22Rv1 (cell line): ENCODE measurements around the gene AJM1.

ENCODE experiments used
- CTCF ChIP-seq: fragments of 450-650 bp; IDR thresholded peaks from 2 replicates; pipeline ENCODE4 v1.5.1; 2017; ENCODE audit warnings: mild to moderate bottlenecking
- ZFX ChIP-seq: fragments of 450-650 bp; IDR thresholded peaks from 2 replicates; pipeline ENCODE4 v1.6.1; 2017; ENCODE audit warnings: antibody characterized with exemption, borderline replicate concordance

- TF ChIP-seq CTCF = no peak
- no peak for TF ChIP-seq ZFX
Measured at GRCh38 chr9:136867917-136868316, 25.6 kb downstream of the AJM1 start.
